ENCODE data around the gene CFLAR.
"Not testable (repeated sequence)": the region's sequence is repeated elsewhere in the genome, so short reads cannot be mapped to it uniquely, and the experiment has no call there.

The CFLAR gene

GRCh38 chr2:201118961-201119854 is 3.2 kb downstream of the CFLAR start:
- DNase-seq (ENCODE audit: low read depth, low spot score), result no peak

- DNase-seq (ENCODE audit: low read depth, low spot score), result no peak
These were observed 6.3 kb downstream of the CFLAR start for GRCh38 chr2:201122276-201122675.

GRCh38 chr2:201126308-201127151 is 10.6 kb downstream of the CFLAR start:
- DNase-seq (ENCODE audit: low read depth, low spot score), result no peak

- DNase-seq (ENCODE audit: low read depth, low spot score), result no peak
These were observed 11.2 kb downstream of the CFLAR start for GRCh38 chr2:201127152-201127511.

- no peak for DNase-seq (ENCODE audit: low read depth, low spot score)
These were observed 11.6 kb downstream of the CFLAR start for GRCh38 chr2:201127570-201127969.

- no peak for DNase-seq (ENCODE audit: low read depth, low spot score)
These were observed 12.1 kb downstream of the CFLAR start for GRCh38 chr2:201128033-201128432.

GRCh38 chr2:201128933-201129505 is 13.1 kb downstream of the CFLAR start:
- no peak for DNase-seq (ENCODE audit: low read depth, low spot score)

GRCh38 chr2:201130524-201131186 is 14.7 kb downstream of the CFLAR start:
- DNase-seq (ENCODE audit: low read depth, low spot score), result no peak

- DNase-seq (ENCODE audit: low read depth, low spot score), result no peak
These were observed 16.6 kb downstream of the CFLAR start for GRCh38 chr2:201132518-201132917.

- no peak for DNase-seq (ENCODE audit: low read depth, low spot score)
These were observed 19.4 kb downstream of the CFLAR start for GRCh38 chr2:201135386-201135785.

- no peak for DNase-seq (ENCODE audit: low read depth, low spot score)
These were observed 20.9 kb downstream of the CFLAR start for GRCh38 chr2:201136889-201137321.

- no peak for DNase-seq (ENCODE audit: low read depth, low spot score)
These were observed 21.8 kb downstream of the CFLAR start for GRCh38 chr2:201137505-201138400.

- no peak for DNase-seq (ENCODE audit: low read depth, low spot score)
These were observed 22.5 kb downstream of the CFLAR start for GRCh38 chr2:201138401-201138970.

GRCh38 chr2:201138986-201139781 is 23.2 kb downstream of the CFLAR start:
- DNase-seq (ENCODE audit: low read depth, low spot score), result not testable (repeated sequence)

- DNase-seq (ENCODE audit: low read depth, low spot score), result no peak
These were observed 24.1 kb downstream of the CFLAR start for GRCh38 chr2:201139836-201140604.

GRCh38 chr2:201144101-201145051 is 28.4 kb downstream of the CFLAR start:
- DNase-seq (ENCODE audit: low read depth, low spot score), result no peak

- no peak for DNase-seq (ENCODE audit: low read depth, low spot score)
These were observed 32.5 kb downstream of the CFLAR start for GRCh38 chr2:201148434-201148990.

All from brain pericyte (primary cell).